Right lobe of liver (tissue), 4 donors: ENCODE results near the gene PLEKHF1.

Experiments
- CTCF ChIP-seq, 4 donors: fragments of 200-600 bp in 3 of 4; fragments of 450-650 bp in 1 of 4; IDR thresholded peaks; one replicate each; pipeline versions ENCODE4 v1.5.1 to v1.8.0; 2016 to 2022; ENCODE audit warnings: antibody characterized with exemption in 4 of 4, mild to moderate bottlenecking in 2 of 4
- POLR2A ChIP-seq: fragments of 450-650 bp; IDR thresholded peaks from one replicate; pipeline ENCODE4 v1.6.1; 2017; ENCODE audit warnings: antibody characterized with exemption, mild to moderate bottlenecking
- donor health status: DM: no; HTN: no; CAD: no.
- donor health status: DM: no; HTN: no; CAD: no.
- donor health status: DM: no; HTN: yes; CAD: no.

DNA sequence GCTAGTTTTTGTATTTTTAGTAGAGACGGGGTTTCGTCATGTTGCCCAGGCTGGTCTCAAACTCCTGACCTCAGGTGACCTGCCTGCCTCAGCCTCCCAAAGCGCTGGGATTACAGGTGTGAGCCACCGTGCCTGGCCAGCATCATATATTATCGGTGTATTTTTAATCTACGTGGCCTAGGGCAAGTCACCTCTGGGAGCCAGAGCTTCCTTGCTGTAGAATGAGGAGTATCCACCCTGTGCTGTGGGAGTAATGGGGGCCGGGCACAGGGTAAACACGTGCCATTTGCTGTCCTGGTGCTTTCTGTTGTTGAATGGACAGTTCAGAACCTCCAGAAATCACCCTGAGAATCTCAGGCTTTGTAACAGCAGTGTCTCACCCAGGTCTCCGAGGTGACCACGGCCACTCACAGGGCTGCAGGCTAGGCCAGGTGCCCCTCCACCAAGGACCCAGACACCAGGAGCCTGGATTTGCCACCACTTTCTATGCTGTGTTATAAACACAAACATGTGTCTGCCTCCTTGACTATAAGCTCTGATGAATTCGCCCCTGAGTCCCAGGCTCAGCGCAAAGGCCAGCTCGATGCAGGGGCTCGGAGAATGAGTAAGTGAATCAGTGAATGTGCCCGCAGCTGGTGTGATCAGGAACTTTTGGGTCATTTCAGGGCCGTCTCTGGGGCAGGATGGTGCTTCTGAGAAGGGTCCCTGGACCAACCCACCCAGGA is 36.4 kb upstream of the PLEKHF1 start:
- TF ChIP-seq CTCF (IDR thresholded peaks at IDR 0.05) (no peak), POLR2A (no peak)
